ENCODE measurements around the gene MYO1G. TPM values are rescaled to one million over a fixed set of nuclear protein-coding genes. Genes with fewer than 3 reads are reported as not detected.

The MYO1G gene
- total and polyA plus RNA-seq, 8 donors = 1.7 to 16.7 (median 3.3) TPM

DNA sequence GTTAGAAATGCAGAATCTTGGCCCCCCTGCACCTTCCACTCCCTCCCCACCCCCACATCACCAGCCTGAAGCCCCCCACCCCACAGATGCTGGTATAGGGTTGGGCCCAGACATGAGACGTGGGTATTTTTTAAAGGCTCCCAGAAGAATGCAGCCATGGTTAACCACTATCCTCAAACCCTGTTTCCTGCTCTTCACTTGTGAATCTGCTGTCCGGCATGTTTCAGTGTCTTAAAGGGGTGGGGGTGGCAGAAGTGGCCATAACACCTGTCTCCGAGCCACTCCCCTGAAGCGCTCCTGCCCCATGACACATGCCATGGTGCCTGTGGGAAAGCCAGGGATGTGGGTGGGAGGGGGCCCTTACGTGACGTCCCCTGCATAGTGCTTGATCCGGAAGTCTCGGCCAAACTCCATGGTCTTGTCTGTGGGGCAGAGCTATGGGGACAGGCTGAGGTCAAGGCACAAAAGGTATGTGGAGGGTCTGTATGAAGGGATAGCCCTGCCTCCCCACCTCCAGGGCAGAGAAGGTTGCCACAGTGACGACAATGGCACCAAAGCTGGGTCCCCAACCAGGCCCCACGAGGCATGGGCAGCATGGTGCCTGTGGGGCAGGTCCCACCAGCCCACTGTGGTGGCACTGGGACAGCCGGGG is 9.6 kb downstream of the MYO1G start:
- intact Hi-C loops (cut with DNase I; ENCODE audit: low total_unique reads) = no loop called here
- no peaks in the 10 kb centered on the region for H3K9me3 ChIP-seq

DNA sequence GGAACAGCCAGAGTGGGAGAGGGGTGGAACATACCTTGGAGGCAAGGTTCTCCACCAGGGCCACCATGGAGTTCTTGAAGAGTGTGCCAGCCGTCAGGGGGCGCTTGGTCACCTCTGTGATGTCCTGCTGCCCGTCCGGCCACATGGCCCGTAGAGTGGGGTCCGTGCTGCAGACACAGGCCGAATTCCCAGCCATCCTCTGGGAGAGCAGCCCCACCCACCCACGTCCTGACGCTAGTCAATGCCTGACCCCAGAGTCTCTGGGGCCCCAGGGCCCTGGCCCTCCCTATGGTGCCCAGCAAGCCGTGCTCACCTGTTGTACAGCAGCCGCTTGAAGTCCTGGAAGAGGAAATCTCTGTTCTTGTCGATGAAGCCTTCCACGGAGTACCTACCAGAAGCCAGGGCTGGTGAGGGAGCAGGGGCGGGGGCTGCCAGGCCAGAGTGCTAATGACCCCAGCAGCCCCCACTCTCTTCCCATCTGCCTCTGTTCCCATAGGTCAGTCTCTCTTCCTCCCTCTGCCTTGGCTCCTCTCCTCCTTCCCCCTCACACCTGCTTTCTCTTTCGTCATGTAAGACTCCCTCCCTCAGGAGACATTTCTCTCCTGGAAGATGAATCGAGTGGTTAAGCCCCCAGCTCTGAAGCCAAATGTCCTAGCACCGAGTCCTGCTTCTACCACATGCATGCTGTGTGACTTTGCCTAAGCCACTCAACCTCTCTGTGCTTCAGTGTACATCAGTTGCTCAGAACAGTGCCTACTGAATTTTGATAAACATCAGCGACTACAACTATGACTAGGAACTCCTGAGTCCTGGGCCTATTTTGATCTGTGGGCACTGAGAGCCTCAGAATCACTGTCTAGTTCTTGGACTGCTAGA is 11.0 kb downstream of the MYO1G start:
- peak in 1 of 2 donors; percentile 53 for DNase-seq
- Histone ChIP-seq H3K4me1 (peaks cover 4 to 5% (median 5%) of the 10 kb centered on the region in 4 donors), H3K36me3 (peaks cover 0 to 3% (median 0%) of the 10 kb centered on the region in 4 donors), H3K4me3 (no peak overlapping the region), H3K27me3 (peaks cover 0 to 6% (median 4%) of the 10 kb centered on the region in 3 donors), H3K9me3 (no peaks in the 10 kb centered on the region), H3K27ac (no peak overlapping the region)
- intact Hi-C loops (cut with DNase I; ENCODE audit: low total_unique reads) = no loop called here
- WGBS, 5 donors = 71 to 79% (median 75%) methylated on average over 13 to 18 of the region's 18 CpGs
- no peak for TF ChIP-seq EP300 (IDR thresholded peaks at IDR 0.05)
- no peak for TF ChIP-seq POLR2AphosphoS5 (IDR thresholded peaks at IDR 0.05)
- no peak for TF ChIP-seq POLR2A (IDR thresholded peaks at IDR 0.05)
- TF ChIP-seq, protein P1, sequence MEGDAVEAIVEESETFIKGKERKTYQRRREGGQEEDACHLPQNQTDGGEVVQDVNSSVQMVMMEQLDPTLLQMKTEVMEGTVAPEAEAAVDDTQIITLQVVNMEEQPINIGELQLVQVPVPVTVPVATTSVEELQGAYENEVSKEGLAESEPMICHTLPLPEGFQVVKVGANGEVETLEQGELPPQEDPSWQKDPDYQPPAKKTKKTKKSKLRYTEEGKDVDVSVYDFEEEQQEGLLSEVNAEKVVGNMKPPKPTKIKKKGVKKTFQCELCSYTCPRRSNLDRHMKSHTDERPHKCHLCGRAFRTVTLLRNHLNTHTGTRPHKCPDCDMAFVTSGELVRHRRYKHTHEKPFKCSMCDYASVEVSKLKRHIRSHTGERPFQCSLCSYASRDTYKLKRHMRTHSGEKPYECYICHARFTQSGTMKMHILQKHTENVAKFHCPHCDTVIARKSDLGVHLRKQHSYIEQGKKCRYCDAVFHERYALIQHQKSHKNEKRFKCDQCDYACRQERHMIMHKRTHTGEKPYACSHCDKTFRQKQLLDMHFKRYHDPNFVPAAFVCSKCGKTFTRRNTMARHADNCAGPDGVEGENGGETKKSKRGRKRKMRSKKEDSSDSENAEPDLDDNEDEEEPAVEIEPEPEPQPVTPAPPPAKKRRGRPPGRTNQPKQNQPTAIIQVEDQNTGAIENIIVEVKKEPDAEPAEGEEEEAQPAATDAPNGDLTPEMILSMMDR (IDR thresholded peaks at IDR 0.05) = peak in 1 of 7 experiments; percentile 4

More for the DNA sequence above, 9.6 kb downstream of the MYO1G start:
- TF ChIP-seq, protein P1 (IDR thresholded peaks at IDR 0.05) = no peak
- no peak for TF ChIP-seq EP300 (IDR thresholded peaks at IDR 0.05)
- no peak for TF ChIP-seq POLR2A (IDR thresholded peaks at IDR 0.05)
- no peak for TF ChIP-seq POLR2AphosphoS5 (IDR thresholded peaks at IDR 0.05)
- Histone ChIP-seq H3K27me3 (no peaks in the 10 kb centered on the region), H3K27ac (no peak overlapping the region), H3K4me1 (peaks cover 0 to 4% (median 0%) of the 10 kb centered on the region in 4 donors), H3K36me3 (peaks cover 0 to 3% (median 0%) of the 10 kb centered on the region in 4 donors), H3K4me3 (no peak overlapping the region)
- 87 to 95% (median 94%) methylated on average over 9 to 11 of the region's 11 CpGs for WGBS, 5 donors
- peak in 1 of 2 donors; percentile 1 for DNase-seq

DNA sequence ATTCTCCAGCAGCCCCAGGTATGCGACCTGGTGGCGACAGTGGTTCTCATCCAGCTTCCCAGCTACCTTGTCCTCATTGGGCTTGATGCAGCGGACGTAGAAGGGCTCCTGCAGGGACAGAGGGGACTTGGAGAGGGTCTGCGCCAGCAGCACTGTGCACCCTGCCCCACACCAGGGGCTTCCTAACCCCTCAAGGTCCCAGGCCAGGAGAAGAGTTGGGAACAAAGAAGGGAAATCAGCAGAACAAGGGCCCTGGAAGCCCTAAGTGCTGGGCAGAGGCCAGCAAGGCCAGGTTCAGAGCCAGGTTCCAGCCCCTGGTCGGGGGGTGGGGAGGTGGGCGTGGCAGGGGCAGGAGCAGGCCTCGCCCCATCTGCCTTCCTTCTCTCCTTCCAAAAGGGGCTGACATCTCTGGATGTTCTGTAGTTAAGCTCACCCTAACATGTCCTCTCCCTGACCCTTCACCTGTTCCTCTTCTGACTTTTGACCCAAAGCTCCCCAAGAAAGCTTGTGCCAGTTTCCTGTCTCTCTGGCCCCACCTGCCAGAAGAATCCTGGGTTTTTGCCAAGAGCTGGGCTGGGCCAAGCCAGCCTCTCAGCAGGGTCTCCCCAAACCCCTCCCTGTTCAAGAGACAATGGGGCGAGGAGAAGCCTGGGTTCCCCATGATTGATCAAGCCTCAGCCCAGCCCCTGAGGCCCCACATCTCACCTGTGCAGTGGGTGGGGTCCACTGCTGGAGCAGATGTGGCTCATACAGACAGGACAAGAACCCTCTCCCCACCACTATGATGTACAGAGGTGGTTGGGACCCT is 11.9 kb downstream of the MYO1G start:
- DNase-seq = peak in 1 of 2 donors; percentile 24
- no peaks in the 10 kb centered on the region for H3K9me3 ChIP-seq
- H3K36me3 ChIP-seq = peaks cover 0 to 3% (median 0%) of the 10 kb centered on the region in 4 donors
- H3K4me1 ChIP-seq = peaks cover 11 to 14% (median 13%) of the 10 kb centered on the region in 4 donors
- H3K4me3 ChIP-seq = no peak overlapping the region
- H3K27me3 ChIP-seq = peaks cover 0 to 14% (median 13%) of the 10 kb centered on the region in 3 donors
- H3K27ac ChIP-seq = no peak overlapping the region
- WGBS, 5 donors = 76 to 82% (median 81%) methylated on average over 8 to 9 of the region's 9 CpGs
- intact Hi-C loops (cut with DNase I; ENCODE audit: low total_unique reads) = no loop called here
- TF ChIP-seq POLR2A (IDR thresholded peaks at IDR 0.05) (no peak), POLR2AphosphoS5 (IDR thresholded peaks at IDR 0.05) (no peak), EP300 (IDR thresholded peaks at IDR 0.05) (no peak)
- TF ChIP-seq, protein P1 (IDR thresholded peaks at IDR 0.05) = no peak
